Bronchial epithelial cell (primary cell): Measurements from ENCODE around the gene OR1J2. TPM values are rescaled to one million over a fixed set of nuclear protein-coding genes. Genes with fewer than 3 reads are reported as not detected.

Experiments
- DNase-seq: peaks from one replicate; pipeline ENCODE4 v3.0.0-alpha.2; 2010; ENCODE audit warnings: low read depth
- FAIRE-seq: peaks from 2 replicates; lab custom pipeline; 2011; peaks lifted over from hg19 to GRCh38; lab: Jason Lieb, UNC
- H3K27me3 ChIP-seq: 2 replicates; pipeline ENCODE4 v1.5.1; 2011; ENCODE audit warnings: low read length; ENCODE audit not compliant: control insufficient read depth, insufficient read depth
- H3K36me3 ChIP-seq: 2 replicates; pipeline ENCODE4 v1.5.1; 2011; ENCODE audit warnings: low read length; ENCODE audit not compliant: control insufficient read depth, insufficient read depth
- H3K4me3 ChIP-seq: 2 replicates; pipeline ENCODE4 v1.5.1; 2011; ENCODE audit warnings: mild to moderate bottlenecking, low read depth, low read length, control low read depth
- CTCF ChIP-seq: IDR thresholded peaks from 2 replicates; pipeline ENCODE4 v1.5.1; 2011; ENCODE audit warnings: mild to moderate bottlenecking, moderate library complexity, low read length, control low read depth, inconsistent platforms; ENCODE audit not compliant: insufficient read depth, severe bottlenecking
- total RNA-seq: library from RNA; depleted of rRNA; stranded (reverse); fragments of >200 nt; gene quantifications from 2 replicates; pipeline ENCODE4 v1.2.1, GENCODE V29; 2014

Gene OR1J2
- total RNA-seq, 1 donor from 2014 or later, result not detected

GRCh38 chr9:122474561-122474960 is 36.0 kb upstream of the OR1J2 start:
- Histone ChIP-seq H3K36me3 (no peaks in the 10 kb centered on the region), H3K27me3 (no peaks in the 10 kb centered on the region), H3K4me3 (no peak overlapping the region)
- FAIRE-seq (no peak), DNase-seq (no peak)
- no peak for TF ChIP-seq CTCF

- FAIRE-seq, result no peak
- Histone ChIP-seq H3K27me3 (no peaks in the 10 kb centered on the region), H3K36me3 (no peaks in the 10 kb centered on the region), H3K4me3 (no peak overlapping the region)
- no peak for TF ChIP-seq CTCF
- no peak for DNase-seq
These were observed 34.9 kb upstream of the OR1J2 start for GRCh38 chr9:122475717-122476116.

GRCh38 chr9:122477346-122477745 is 33.3 kb upstream of the OR1J2 start:
- Histone ChIP-seq H3K27me3 (no peaks in the 10 kb centered on the region), H3K4me3 (no peak overlapping the region), H3K36me3 (no peaks in the 10 kb centered on the region)
- DNase-seq (no peak), FAIRE-seq (no peak)
- TF ChIP-seq CTCF, result no peak

- H3K27me3 ChIP-seq, result no peaks in the 10 kb centered on the region
- DNase-seq, result no peak
- H3K36me3 ChIP-seq, result no peaks in the 10 kb centered on the region
- H3K4me3 ChIP-seq, result no peak within 1 kb of the TSS
- TF ChIP-seq CTCF, result no peak
- FAIRE-seq, result no peak
These were observed 32.8 kb upstream of the OR1J2 start, which contains the start of gene OR1J1 for GRCh38 chr9:122477826-122478225. Gene OR1J1, minus strand, starts transcription at chr9:122477926. Its CDS starts 0 bp downstream, at chr9:122477926.

GRCh38 chr9:122479062-122479461 is 31.5 kb upstream of the OR1J2 start:
- no peak for TF ChIP-seq CTCF
- Histone ChIP-seq H3K4me3 (no peak overlapping the region), H3K36me3 (no peaks in the 10 kb centered on the region), H3K27me3 (no peaks in the 10 kb centered on the region)
- FAIRE-seq, result no peak
- DNase-seq, result no peak

- Histone ChIP-seq H3K36me3 (no peaks in the 10 kb centered on the region), H3K4me3 (no peak overlapping the region), H3K27me3 (peaks cover 1% of the 10 kb centered on the region)
- FAIRE-seq (no peak), DNase-seq (peak; percentile 81)
- peak; percentile 83 for TF ChIP-seq CTCF
These were observed 11.7 kb upstream of the OR1J2 start for GRCh38 chr9:122498883-122499288.
